Naive B cell (primary cell): ENCODE measurements around the gene PAF1. TPM values are rescaled to one million over a fixed set of nuclear protein-coding genes. Genes with fewer than 3 reads are reported as not detected.

ENCODE experiments used
- ATAC-seq, 2 donors: fragments of 150-1000 bp; cut with Tn5 transposase; 2 replicates each; pipeline ENCODE4 v1.10.0; 2021; ENCODE audit warnings: low read depth in 2 of 2, mild to moderate bottlenecking in 2 of 2, moderate library complexity in 2 of 2
- DNase-seq: peaks from one replicate; pipeline ENCODE4 v3.0.0; 2022
- H3K27ac Mint-ChIP-seq, 6 donors: one replicate each; pipeline ENCODE4 v1.8.0; 2020 to 2022; ENCODE audit warnings: mild to moderate bottlenecking in 6 of 6, mixed read lengths in 6 of 6, moderate library complexity in 5 of 6, inconsistent platforms in 2 of 6
- H3K27me3 Mint-ChIP-seq, 3 donors: one replicate each; pipeline ENCODE4 v1.8.0; 2021 to 2022; ENCODE audit warnings: mixed read lengths in 3 of 3, mild to moderate bottlenecking in 1 of 3
- H3K36me3 Mint-ChIP-seq, 2 donors: one replicate each; pipeline ENCODE4 v1.8.0; 2020 to 2022; ENCODE audit warnings: mixed read lengths in 2 of 2, inconsistent platforms in 1 of 2, mild to moderate bottlenecking in 1 of 2
- H3K4me1 Mint-ChIP-seq, 3 donors: one replicate each; pipeline ENCODE4 v1.8.0; 2020 to 2022; ENCODE audit warnings: mixed read lengths in 3 of 3, inconsistent platforms in 1 of 3, mild to moderate bottlenecking in 1 of 3, moderate library complexity in 1 of 3
- H3K4me3 Mint-ChIP-seq, 8 donors: one replicate each; pipeline ENCODE4 v1.8.0; 2020 to 2022; ENCODE audit warnings: mild to moderate bottlenecking in 8 of 8, mixed read lengths in 8 of 8, moderate library complexity in 8 of 8, inconsistent platforms in 2 of 8
- H3K9me3 Mint-ChIP-seq, 7 donors: one replicate each; pipeline ENCODE4 v1.8.0; 2020 to 2022; ENCODE audit warnings: mixed read lengths in 7 of 7, mild to moderate bottlenecking in 5 of 7, inconsistent platforms in 2 of 7, moderate library complexity in 1 of 7
- polyA plus RNA-seq, 6 donors: library from polyadenylated mRNA; unstranded; fragments of 300-500 nt; fragmentation: Illumina TruSeq; gene quantifications; one replicate each; pipeline ENCODE4 v1.2.3, GENCODE V29; 2021; ENCODE audit warnings: low read depth in 6 of 6

PAF1 gene
- polyA plus RNA-seq, 6 donors from 2014 or later = 11.6 to 62.4 (median 41.0) TPM

- H3K36me3 Mint-ChIP-seq = no peaks in the 10 kb centered on the region
- no peak for DNase-seq
- H3K4me1 Mint-ChIP-seq = peaks cover 3 to 13% (median 6%) of the 10 kb centered on the region in 3 donors
- no peak for ATAC-seq
- H3K27me3 Mint-ChIP-seq = no peaks in the 10 kb centered on the region
- H3K9me3 Mint-ChIP-seq = no peaks in the 10 kb centered on the region
- peak overlapping the region in 3 of 6 donors; percentile 1 to 33 (median 21) for H3K27ac Mint-ChIP-seq
- H3K4me3 Mint-ChIP-seq = peak overlapping the region in 1 of 8 donors; percentile 27
These were observed 35.3 kb upstream of the PAF1 start for GRCh38 chr19:39426170-39426569.

- ATAC-seq (no peak), DNase-seq (no peak)
- Mint-ChIP-seq H3K27me3 (no peaks in the 10 kb centered on the region), H3K27ac (peak overlapping the region in 2 of 6 donors; percentile 1 to 65), H3K9me3 (no peaks in the 10 kb centered on the region), H3K36me3 (no peaks in the 10 kb centered on the region), H3K4me1 (peaks cover 3 to 13% (median 6%) of the 10 kb centered on the region in 3 donors), H3K4me3 (no peak overlapping the region)
These were observed 34.8 kb upstream of the PAF1 start for GRCh38 chr19:39425744-39426143.

- no peak for ATAC-seq
- no peak for DNase-seq
- H3K27me3 Mint-ChIP-seq = no peaks in the 10 kb centered on the region
- peak overlapping the region in 2 of 6 donors; percentile 63 to 80 for H3K27ac Mint-ChIP-seq
- H3K36me3 Mint-ChIP-seq = no peaks in the 10 kb centered on the region
- H3K4me1 Mint-ChIP-seq = peaks cover 3 to 13% (median 6%) of the 10 kb centered on the region in 3 donors
- H3K4me3 Mint-ChIP-seq = no peak overlapping the region
- H3K9me3 Mint-ChIP-seq = no peaks in the 10 kb centered on the region
These were observed 34.0 kb upstream of the PAF1 start for GRCh38 chr19:39424934-39425333.

GRCh38 chr19:39423258-39424086 is 32.6 kb upstream of the PAF1 start:
- ATAC-seq (no peak), DNase-seq (no peak)
- H3K4me1 Mint-ChIP-seq = peaks cover 3 to 13% (median 6%) of the 10 kb centered on the region in 3 donors
- no peaks in the 10 kb centered on the region for H3K36me3 Mint-ChIP-seq
- peak overlapping the region in 2 of 6 donors; percentile 59 to 67 for H3K27ac Mint-ChIP-seq
- no peak overlapping the region for H3K4me3 Mint-ChIP-seq
- no peaks in the 10 kb centered on the region for H3K27me3 Mint-ChIP-seq
- no peaks in the 10 kb centered on the region for H3K9me3 Mint-ChIP-seq

GRCh38 chr19:39422020-39422419 is 31.1 kb upstream of the PAF1 start:
- Mint-ChIP-seq H3K36me3 (no peaks in the 10 kb centered on the region), H3K27me3 (no peaks in the 10 kb centered on the region), H3K4me1 (peaks cover 7 to 13% (median 11%) of the 10 kb centered on the region in 3 donors), H3K4me3 (no peak overlapping the region), H3K27ac (no peak overlapping the region), H3K9me3 (no peaks in the 10 kb centered on the region)
- DNase-seq (no peak), ATAC-seq (no peak)

GRCh38 chr19:39420769-39421168 is 29.9 kb upstream of the PAF1 start:
- no peak for DNase-seq
- Mint-ChIP-seq H3K9me3 (no peaks in the 10 kb centered on the region), H3K36me3 (no peaks in the 10 kb centered on the region), H3K27ac (no peak overlapping the region), H3K27me3 (no peaks in the 10 kb centered on the region), H3K4me3 (no peak overlapping the region), H3K4me1 (peaks cover 5 to 9% (median 7%) of the 10 kb centered on the region in 3 donors)
- no peak for ATAC-seq

GRCh38 chr19:39419003-39419402 is 28.1 kb upstream of the PAF1 start:
- H3K27ac Mint-ChIP-seq = peak overlapping the region in 1 of 6 donors; percentile 66
- no peaks in the 10 kb centered on the region for H3K36me3 Mint-ChIP-seq
- no peak for ATAC-seq
- no peak for DNase-seq
- peaks cover 11 to 18% (median 11%) of the 10 kb centered on the region in 3 donors for H3K4me1 Mint-ChIP-seq
- H3K4me3 Mint-ChIP-seq = peak overlapping the region in 2 of 8 donors; percentile 36 to 46
- H3K27me3 Mint-ChIP-seq = no peaks in the 10 kb centered on the region
- H3K9me3 Mint-ChIP-seq = no peaks in the 10 kb centered on the region

- no peak for DNase-seq
These were observed 26.7 kb upstream of the PAF1 start for GRCh38 chr19:39417463-39418181.

GRCh38 chr19:39416152-39417120 is 25.5 kb upstream of the PAF1 start:
- H3K4me3 Mint-ChIP-seq = peak overlapping the region in 2 of 8 donors; percentile 60 to 68

More at GRCh38 chr19:39417463-39418181, 26.7 kb upstream of the PAF1 start:
- peaks cover 15 to 20% (median 16%) of the 10 kb centered on the region in 3 donors for H3K4me1 Mint-ChIP-seq
- H3K27ac Mint-ChIP-seq = peak overlapping the region in 4 of 6 donors; percentile 27 to 95 (median 79)
- H3K27me3 Mint-ChIP-seq = no peaks in the 10 kb centered on the region
- H3K4me3 Mint-ChIP-seq = peak overlapping the region in 2 of 8 donors; percentile 21 to 66
- no peaks in the 10 kb centered on the region for H3K9me3 Mint-ChIP-seq
- no peaks in the 10 kb centered on the region for H3K36me3 Mint-ChIP-seq
- ATAC-seq = peak; percentile 27 to 35

GRCh38 chr19:39415111-39416046 is 24.5 kb upstream of the PAF1 start:
- DNase-seq (no peak), ATAC-seq (no peak)
- peaks cover 0 to 2% (median 0%) of the 10 kb centered on the region in 7 donors for H3K9me3 Mint-ChIP-seq

More at GRCh38 chr19:39416152-39417120, 25.5 kb upstream of the PAF1 start:
- DNase-seq = no peak
- H3K27ac Mint-ChIP-seq = peak overlapping the region in 3 of 6 donors; percentile 27 to 86 (median 30)
- peaks cover 0 to 2% (median 0%) of the 10 kb centered on the region in 7 donors for H3K9me3 Mint-ChIP-seq
- peaks cover 0 to 7% (median 0%) of the 10 kb centered on the region in 3 donors for H3K27me3 Mint-ChIP-seq
- ATAC-seq = no peak
- no peaks in the 10 kb centered on the region for H3K36me3 Mint-ChIP-seq
- peaks cover 21 to 30% (median 25%) of the 10 kb centered on the region in 3 donors for H3K4me1 Mint-ChIP-seq

GRCh38 chr19:39413911-39414608 is 23.2 kb upstream of the PAF1 start:
- Mint-ChIP-seq H3K4me3 (peak overlapping the region; percentile 79 to 98 (median 90)), H3K27ac (peak overlapping the region; percentile 85 to 98 (median 94)), H3K27me3 (peaks cover 0 to 7% (median 0%) of the 10 kb centered on the region in 3 donors), H3K4me1 (peaks cover 35 to 48% (median 44%) of the 10 kb centered on the region in 3 donors), H3K36me3 (peaks cover under 1 to 2% of the 10 kb centered on the region in 2 donors), H3K9me3 (peaks cover 0 to 2% (median 0%) of the 10 kb centered on the region in 7 donors)
- DNase-seq = no peak
- no peak for ATAC-seq

More at GRCh38 chr19:39415111-39416046, 24.5 kb upstream of the PAF1 start:
- Mint-ChIP-seq H3K27ac (peak overlapping the region in 3 of 6 donors; percentile 2 to 98 (median 80)), H3K36me3 (no peaks in the 10 kb centered on the region), H3K4me3 (peak overlapping the region in 4 of 8 donors; percentile 60 to 69 (median 64)), H3K27me3 (peaks cover 0 to 7% (median 0%) of the 10 kb centered on the region in 3 donors), H3K4me1 (peaks cover 32 to 41% (median 36%) of the 10 kb centered on the region in 3 donors)
